Colonic mucosa (tissue), 4 donors: ENCODE data around the gene IL1RAPL1. TPM values are rescaled to one million over a fixed set of nuclear protein-coding genes. Genes with fewer than 3 reads are reported as not detected.

ENCODE experiments used
- DNase-seq: peaks from one replicate; pipeline ENCODE4 v3.0.0-alpha.2; 2020
- H3K27ac ChIP-seq: fragments of 200-600 bp; one replicate; pipeline ENCODE4 v1.8.0; 2021
- H3K27me3 ChIP-seq: fragments of 200-600 bp; one replicate; pipeline ENCODE4 v1.8.0; 2021
- H3K36me3 ChIP-seq: fragments of 200-600 bp; one replicate; pipeline ENCODE4 v1.8.0; 2021
- H3K4me1 ChIP-seq: fragments of 200-600 bp; one replicate; pipeline ENCODE4 v1.8.0; 2021; ENCODE audit warnings: mild to moderate bottlenecking
- H3K4me3 ChIP-seq: fragments of 200-600 bp; one replicate; pipeline ENCODE4 v1.8.0; 2021
- H3K9ac ChIP-seq, 2 donors: one replicate each; pipeline ENCODE4 v1.7.0; 2013; ENCODE audit warnings: control low read depth in 2 of 2, low read depth in 2 of 2, low read length in 2 of 2
- H3K9me3 ChIP-seq: fragments of 200-600 bp; one replicate; pipeline ENCODE4 v1.8.0; 2021
- CTCF ChIP-seq: fragments of 200-600 bp; IDR thresholded peaks from one replicate; pipeline ENCODE4 v1.8.0; 2022; ENCODE audit warnings: antibody characterized with exemption, mild to moderate bottlenecking
- intact Hi-C: fragments of 100-400 bp; cut with DNase I; formaldehyde crosslinking; loops from one replicate; pipeline ENCODE4 v1.14.1; 2022
- total RNA-seq, 2 donors: library from RNA; stranded (reverse); fragmentation: NEBNext Ultra II Directional in 1 of 2; extraction: Animal tissue kit (Norgen Biotek cat#: 25700) in 1 of 2; gene quantifications; one replicate each; pipeline ENCODE4 v1.2.1, GENCODE V29; 2021
- donor health status: healthy.
- donor health status: DM: no; HTN: no; CAD: no.
- donor health status: DM: no; HTN: no; CAD: no.

Gene IL1RAPL1
- total RNA-seq, 2 donors from 2014 or later = 0.10 to 0.24 TPM

- no peak for TF ChIP-seq CTCF
- no peaks in the 10 kb centered on the region for H3K4me1 ChIP-seq
- H3K36me3 ChIP-seq = no peaks in the 10 kb centered on the region
- DNase-seq = no peak
- no peaks in the 10 kb centered on the region for H3K27me3 ChIP-seq
- no peak overlapping the region for H3K4me3 ChIP-seq
- H3K9ac ChIP-seq = no peak overlapping the region
- H3K9me3 ChIP-seq = no peaks in the 10 kb centered on the region
- H3K27ac ChIP-seq = no peak overlapping the region
- intact Hi-C loops = no loop called here
Measured at GRCh38 chrX:29542152-29542551, 954.9 kb downstream of the IL1RAPL1 start.

GRCh38 chrX:29545878-29546277 is 958.6 kb downstream of the IL1RAPL1 start:
- DNase-seq = no peak
- no peak for TF ChIP-seq CTCF
- Histone ChIP-seq H3K27me3 (no peaks in the 10 kb centered on the region), H3K4me3 (no peak overlapping the region), H3K36me3 (no peaks in the 10 kb centered on the region), H3K9me3 (no peaks in the 10 kb centered on the region), H3K27ac (no peak overlapping the region), H3K9ac (no peak overlapping the region), H3K4me1 (no peaks in the 10 kb centered on the region)
- intact Hi-C loops = no loop called here

GRCh38 chrX:29547877-29548276 is 960.6 kb downstream of the IL1RAPL1 start:
- Histone ChIP-seq H3K4me1 (no peaks in the 10 kb centered on the region), H3K36me3 (no peaks in the 10 kb centered on the region), H3K9ac (no peak overlapping the region), H3K9me3 (no peaks in the 10 kb centered on the region), H3K4me3 (no peak overlapping the region), H3K27ac (no peak overlapping the region), H3K27me3 (no peaks in the 10 kb centered on the region)
- DNase-seq = no peak
- intact Hi-C loops = no loop called here
- TF ChIP-seq CTCF = no peak

GRCh38 chrX:29553542-29553941 is 966.3 kb downstream of the IL1RAPL1 start:
- H3K36me3 ChIP-seq = no peaks in the 10 kb centered on the region
- intact Hi-C loops = no loop called here
- no peak overlapping the region for H3K9ac ChIP-seq
- no peak for DNase-seq
- no peak overlapping the region for H3K4me3 ChIP-seq
- H3K9me3 ChIP-seq = no peaks in the 10 kb centered on the region
- H3K4me1 ChIP-seq = no peaks in the 10 kb centered on the region
- no peaks in the 10 kb centered on the region for H3K27me3 ChIP-seq
- no peak overlapping the region for H3K27ac ChIP-seq
- no peak for TF ChIP-seq CTCF

- no peaks in the 10 kb centered on the region for H3K36me3 ChIP-seq
- H3K9me3 ChIP-seq = no peaks in the 10 kb centered on the region
- intact Hi-C loops = no loop called here
- no peak overlapping the region for H3K27ac ChIP-seq
- no peak for DNase-seq
- no peaks in the 10 kb centered on the region for H3K4me1 ChIP-seq
- H3K27me3 ChIP-seq = no peaks in the 10 kb centered on the region
- no peak for TF ChIP-seq CTCF
- no peak overlapping the region for H3K9ac ChIP-seq
- no peak overlapping the region for H3K4me3 ChIP-seq
Measured at GRCh38 chrX:29555465-29556091, 968.3 kb downstream of the IL1RAPL1 start.
